Skeletal muscle tissue (tissue), 4 donors: ENCODE measurements around the gene CCDC175. TPM values are rescaled to one million over a fixed set of nuclear protein-coding genes. Genes with fewer than 3 reads are reported as not detected.

Experiments used
- H3K27ac ChIP-seq: one replicate; pipeline ENCODE4 v1.7.0; 2013; ENCODE audit warnings: mild to moderate bottlenecking, low read depth, low read length, inconsistent platforms
- H3K27me3 ChIP-seq, 3 donors: one replicate each; pipeline ENCODE4 v1.7.0; 2013; ENCODE audit warnings: low read length in 3 of 3; ENCODE audit not compliant: control insufficient read depth in 3 of 3, insufficient read depth in 3 of 3
- H3K36me3 ChIP-seq, 3 donors: one replicate each; pipeline ENCODE4 v1.7.0; 2013; ENCODE audit warnings: low read length in 3 of 3; ENCODE audit not compliant: control insufficient read depth in 3 of 3, insufficient read depth in 3 of 3
- H3K4me1 ChIP-seq, 3 donors: one replicate each; pipeline ENCODE4 v1.7.0; 2013; ENCODE audit warnings: low read length in 3 of 3, mild to moderate bottlenecking in 3 of 3; ENCODE audit not compliant: control insufficient read depth in 3 of 3, insufficient read depth in 3 of 3
- H3K4me3 ChIP-seq, 3 donors: one replicate each; pipeline ENCODE4 v1.7.0; 2013; ENCODE audit warnings: low read length in 3 of 3
- H3K9ac ChIP-seq, 3 donors: one replicate each; pipeline ENCODE4 v1.7.0; 2013; ENCODE audit warnings: low read length in 3 of 3, mild to moderate bottlenecking in 3 of 3, moderate library complexity in 2 of 3, low read depth in 1 of 3
- H3K9me3 ChIP-seq, 3 donors: one replicate each; pipeline ENCODE4 v1.7.0; 2013; ENCODE audit warnings: low read length in 3 of 3; ENCODE audit not compliant: control insufficient read depth in 3 of 3
- total RNA-seq: library from RNA; depleted of rRNA; stranded (reverse); fragments of >200 nt; gene quantifications from one replicate; pipeline ENCODE4 v1.2.3, GENCODE V29; 2014
- donor health status: Osteomylitis.

The CCDC175 gene
- not detected for total RNA-seq

- no peaks in the 10 kb centered on the region for H3K36me3 ChIP-seq
- peaks cover 2 to 4% (median 3%) of the 10 kb centered on the region in 3 donors for H3K27me3 ChIP-seq
- H3K9me3 ChIP-seq: no peaks in the 10 kb centered on the region
- H3K4me1 ChIP-seq: peaks cover 6 to 7% (median 6%) of the 10 kb centered on the region in 3 donors
- peak within 1 kb of the TSS; percentile 60 to 79 (median 66) for H3K4me3 ChIP-seq
- no peak within 1 kb of the TSS for H3K27ac ChIP-seq
- peak within 1 kb of the TSS in 2 of 3 donors; percentile 27 to 66 for H3K9ac ChIP-seq
These were observed at the start of gene CCDC175 for GRCh38 chr14:59576332-59577294. TSS of gene CCDC175 (minus strand) at chr14:59576812. CDS start at chr14:59576775, 37 bp downstream.

DNA sequence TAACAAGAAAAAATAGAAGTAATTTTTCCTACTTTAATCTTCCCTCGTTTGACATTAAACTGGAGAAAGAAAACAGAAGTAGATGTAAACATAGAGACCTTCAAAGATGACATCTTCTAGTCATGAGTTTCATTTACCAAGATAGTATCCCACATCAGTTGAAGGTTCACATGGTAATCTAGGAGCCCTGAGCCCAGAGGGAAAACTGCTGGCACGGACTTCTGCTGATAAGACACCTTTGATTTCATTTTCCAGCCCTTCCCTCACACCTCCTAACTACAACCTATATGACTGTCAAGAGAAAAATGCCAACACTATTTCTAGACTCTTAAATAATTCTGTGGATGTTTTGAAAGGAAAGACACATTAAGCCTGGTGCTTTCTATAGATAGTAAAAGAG lies 46.0 kb upstream of the CCDC175 start:
- H3K9me3 ChIP-seq: no peaks in the 10 kb centered on the region
- H3K27ac ChIP-seq: no peak overlapping the region
- H3K36me3 ChIP-seq: no peaks in the 10 kb centered on the region
- no peaks in the 10 kb centered on the region for H3K4me1 ChIP-seq
- no peak overlapping the region for H3K9ac ChIP-seq
- no peak overlapping the region for H3K4me3 ChIP-seq
- H3K27me3 ChIP-seq: no peaks in the 10 kb centered on the region

- Histone ChIP-seq H3K4me1 (no peaks in the 10 kb centered on the region), H3K9ac (no peak overlapping the region), H3K9me3 (no peaks in the 10 kb centered on the region), H3K27me3 (no peaks in the 10 kb centered on the region), H3K36me3 (no peaks in the 10 kb centered on the region), H3K27ac (no peak overlapping the region), H3K4me3 (no peak overlapping the region)
These were observed 42.4 kb upstream of the CCDC175 start for GRCh38 chr14:59619061-59619460.

GRCh38 chr14:59601056-59601455 lies 24.4 kb upstream of the CCDC175 start:
- Histone ChIP-seq H3K27ac (no peak overlapping the region), H3K27me3 (peaks cover 0 to 2% (median 0%) of the 10 kb centered on the region in 3 donors), H3K36me3 (no peaks in the 10 kb centered on the region)

GRCh38 chr14:59600211-59600945 lies 23.8 kb upstream of the CCDC175 start:
- H3K4me1 ChIP-seq: no peaks in the 10 kb centered on the region
- no peaks in the 10 kb centered on the region for H3K9me3 ChIP-seq
- H3K36me3 ChIP-seq: no peaks in the 10 kb centered on the region
- no peak overlapping the region for H3K4me3 ChIP-seq
- H3K27ac ChIP-seq: no peak overlapping the region
- no peak overlapping the region for H3K9ac ChIP-seq
- peaks cover 0 to 2% (median 0%) of the 10 kb centered on the region in 3 donors for H3K27me3 ChIP-seq

More at GRCh38 chr14:59601056-59601455, 24.4 kb upstream of the CCDC175 start:
- Histone ChIP-seq H3K4me3 (no peak overlapping the region), H3K4me1 (no peaks in the 10 kb centered on the region), H3K9me3 (no peaks in the 10 kb centered on the region), H3K9ac (no peak overlapping the region)

- no peak overlapping the region for H3K27ac ChIP-seq
- peaks cover 0 to 2% (median 0%) of the 10 kb centered on the region in 3 donors for H3K27me3 ChIP-seq
- H3K9ac ChIP-seq: no peak overlapping the region
- H3K4me3 ChIP-seq: no peak overlapping the region
- H3K36me3 ChIP-seq: no peaks in the 10 kb centered on the region
- H3K9me3 ChIP-seq: no peaks in the 10 kb centered on the region
- no peaks in the 10 kb centered on the region for H3K4me1 ChIP-seq
These were observed 18.5 kb upstream of the CCDC175 start for GRCh38 chr14:59595071-59595470.

DNA sequence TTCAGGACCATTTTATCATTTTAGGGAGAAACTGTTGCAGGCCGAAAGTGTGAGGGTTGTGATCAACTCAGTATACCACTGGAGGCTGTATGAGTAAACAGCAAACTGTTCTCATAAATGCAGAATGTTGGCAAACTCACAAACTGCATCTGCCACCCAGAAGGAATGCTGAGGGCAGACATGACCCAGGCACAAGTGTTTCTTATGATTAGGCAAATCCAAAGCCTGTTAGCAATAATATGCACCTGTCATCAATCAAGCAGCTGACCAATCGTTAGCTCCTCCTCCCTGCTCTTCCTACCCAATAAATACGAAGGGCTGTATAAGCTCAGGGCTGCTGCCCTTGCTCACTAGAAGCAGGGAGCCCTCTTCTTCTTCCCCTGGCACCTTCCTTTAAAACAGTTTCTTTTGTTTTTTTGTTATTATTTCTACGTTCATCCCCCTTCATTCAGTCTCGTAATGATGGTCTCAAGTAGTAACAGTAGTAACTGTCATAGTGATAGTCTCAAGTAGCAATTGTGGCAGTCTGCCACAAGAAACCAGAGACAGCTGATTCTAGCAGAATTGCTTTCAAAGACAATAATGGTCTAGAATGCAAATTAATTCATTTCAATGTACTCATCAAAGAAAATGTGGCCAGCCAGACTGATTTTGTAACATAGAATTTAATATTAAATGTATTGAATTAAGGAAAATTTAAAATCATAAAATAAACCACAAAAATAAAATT lies 15.2 kb upstream of the CCDC175 start:
- Histone ChIP-seq H3K27ac (no peak overlapping the region), H3K9me3 (no peaks in the 10 kb centered on the region), H3K36me3 (no peaks in the 10 kb centered on the region), H3K4me3 (no peak overlapping the region), H3K9ac (no peak overlapping the region), H3K4me1 (no peaks in the 10 kb centered on the region), H3K27me3 (no peaks in the 10 kb centered on the region)

DNA sequence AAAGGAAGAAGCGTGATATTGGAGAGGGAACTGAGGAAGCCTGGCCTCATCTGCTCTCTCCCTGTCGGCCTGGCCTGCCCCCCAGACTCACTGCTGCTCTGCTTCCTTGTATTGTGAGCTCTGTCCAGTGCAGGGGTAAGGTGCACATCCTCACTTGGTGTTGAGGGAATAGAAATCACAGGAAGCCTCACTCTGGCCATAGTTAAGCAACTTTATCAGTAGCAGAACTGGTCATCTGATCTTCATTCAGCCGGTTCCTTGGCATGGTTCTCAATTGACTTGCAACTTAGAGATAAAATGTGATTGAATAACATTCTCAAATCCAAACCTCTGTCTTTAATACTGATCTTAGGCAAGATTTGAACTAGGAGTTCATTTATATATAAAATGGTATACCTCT lies 11.5 kb upstream of the CCDC175 start:
- no peaks in the 10 kb centered on the region for H3K9me3 ChIP-seq
- H3K4me1 ChIP-seq: no peaks in the 10 kb centered on the region
- no peak overlapping the region for H3K9ac ChIP-seq
- H3K36me3 ChIP-seq: no peaks in the 10 kb centered on the region
- no peak overlapping the region for H3K27ac ChIP-seq
- no peak overlapping the region for H3K4me3 ChIP-seq
- no peaks in the 10 kb centered on the region for H3K27me3 ChIP-seq

- no peak overlapping the region for H3K27ac ChIP-seq
- no peaks in the 10 kb centered on the region for H3K9me3 ChIP-seq
- no peaks in the 10 kb centered on the region for H3K4me1 ChIP-seq
- H3K36me3 ChIP-seq: no peaks in the 10 kb centered on the region
- H3K4me3 ChIP-seq: no peak overlapping the region
- no peaks in the 10 kb centered on the region for H3K27me3 ChIP-seq
- no peak overlapping the region for H3K9ac ChIP-seq
These were observed 9.4 kb upstream of the CCDC175 start for GRCh38 chr14:59585891-59586554.
